Measurements from ENCODE around the gene INTS1. TPM values are rescaled to one million over a fixed set of nuclear protein-coding genes. Genes with fewer than 3 reads are reported as not detected.

The INTS1 gene
- total RNA-seq, 1 donor from 2014 or later = 109 TPM

- no peaks in the 10 kb centered on the region for H3K9me3 Mint-ChIP-seq (ENCODE audit: unreplicated experiment)
- no peak for DNase-seq (ENCODE audit: low spot score)
- H3K27ac Mint-ChIP-seq (ENCODE audit: unreplicated experiment) = no peak overlapping the region
- no peaks in the 10 kb centered on the region for H3K4me1 Mint-ChIP-seq (ENCODE audit: unreplicated experiment)
- H3K36me3 Mint-ChIP-seq (ENCODE audit: low read depth, unreplicated experiment) = peaks cover 27% of the 10 kb centered on the region
- no peak for TF ChIP-seq CTCF (IDR thresholded peaks at IDR 0.05; ENCODE audit: unreplicated experiment)
- no peak overlapping the region for H3K4me3 Mint-ChIP-seq (ENCODE audit: unreplicated experiment)
- peaks cover 4% of the 10 kb centered on the region for H3K27me3 Mint-ChIP-seq (ENCODE audit: unreplicated experiment)
Measured at GRCh38 chr7:1485156-1485555, 19.0 kb downstream of the INTS1 start.

GRCh38 chr7:1484569-1484968 lies 19.6 kb downstream of the INTS1 start:
- Mint-ChIP-seq H3K4me1 (ENCODE audit: unreplicated experiment) (no peaks in the 10 kb centered on the region), H3K4me3 (ENCODE audit: unreplicated experiment) (no peak overlapping the region)

GRCh38 chr7:1483536-1484505 lies 20.4 kb downstream of the INTS1 start:
- Mint-ChIP-seq H3K4me3 (ENCODE audit: unreplicated experiment) (no peak overlapping the region), H3K36me3 (ENCODE audit: low read depth, unreplicated experiment) (peaks cover 19% of the 10 kb centered on the region), H3K27me3 (ENCODE audit: unreplicated experiment) (peaks cover 4% of the 10 kb centered on the region), H3K27ac (ENCODE audit: unreplicated experiment) (no peak overlapping the region), H3K9me3 (ENCODE audit: unreplicated experiment) (no peaks in the 10 kb centered on the region), H3K4me1 (ENCODE audit: unreplicated experiment) (no peaks in the 10 kb centered on the region)
- DNase-seq (ENCODE audit: low spot score) = no peak
- TF ChIP-seq CTCF (IDR thresholded peaks at IDR 0.05; ENCODE audit: unreplicated experiment) = no peak

More at GRCh38 chr7:1484569-1484968, 19.6 kb downstream of the INTS1 start:
- TF ChIP-seq CTCF (IDR thresholded peaks at IDR 0.05; ENCODE audit: unreplicated experiment) = no peak
- peaks cover 4% of the 10 kb centered on the region for H3K27me3 Mint-ChIP-seq (ENCODE audit: unreplicated experiment)
- H3K9me3 Mint-ChIP-seq (ENCODE audit: unreplicated experiment) = no peaks in the 10 kb centered on the region
- H3K27ac Mint-ChIP-seq (ENCODE audit: unreplicated experiment) = no peak overlapping the region
- no peak for DNase-seq (ENCODE audit: low spot score)
- peaks cover 22% of the 10 kb centered on the region for H3K36me3 Mint-ChIP-seq (ENCODE audit: low read depth, unreplicated experiment)

GRCh38 chr7:1483079-1483478 lies 21.1 kb downstream of the INTS1 start:
- H3K4me3 Mint-ChIP-seq (ENCODE audit: unreplicated experiment) = no peak overlapping the region
- H3K27me3 Mint-ChIP-seq (ENCODE audit: unreplicated experiment) = peaks cover 4% of the 10 kb centered on the region
- no peak overlapping the region for H3K27ac Mint-ChIP-seq (ENCODE audit: unreplicated experiment)

More at GRCh38 chr7:1483079-1483478, 21.1 kb downstream of the INTS1 start:
- H3K9me3 Mint-ChIP-seq (ENCODE audit: unreplicated experiment) = no peaks in the 10 kb centered on the region
- H3K36me3 Mint-ChIP-seq (ENCODE audit: low read depth, unreplicated experiment) = peaks cover 14% of the 10 kb centered on the region
- no peak for TF ChIP-seq CTCF (IDR thresholded peaks at IDR 0.05; ENCODE audit: unreplicated experiment)
- no peak for DNase-seq (ENCODE audit: low spot score)
- H3K4me1 Mint-ChIP-seq (ENCODE audit: unreplicated experiment) = no peaks in the 10 kb centered on the region

Measured in endothelial cell (in vitro differentiated cells).